H1 (cell line): Measurements from ENCODE around the gene YIF1B.

ENCODE experiments used
- CBX5 ChIP-seq: fragments of 300-800, 300-1000 bp; sonication (generic); IDR thresholded peaks from 2 replicates; pipeline ENCODE4 v1.7.1; 2016; ENCODE audit warnings: antibody characterized with exemption, low read length, low read depth
- CHD2 ChIP-seq: IDR thresholded peaks from 2 replicates; pipeline ENCODE4 v1.6.1; 2012; ENCODE audit warnings: low read length, improper control_type of control experiment
- EP300 ChIP-seq, 2 experiments: IDR thresholded peaks; 1 replicate in 1 of 2; 2 replicates in 1 of 2; pipeline ENCODE4 v1.6.1; 2011 to 2012; ENCODE audit warnings: low read depth in 2 of 2, low read length in 2 of 2, mild to moderate bottlenecking in 2 of 2, borderline replicate concordance in 1 of 2, inconsistent platforms in 1 of 2, moderate library complexity in 1 of 2
- GABPA ChIP-seq: IDR thresholded peaks from 2 replicates; pipeline ENCODE4 v1.6.1; 2011; ENCODE audit warnings: mild to moderate bottlenecking, low read length, moderate library complexity, borderline replicate concordance; ENCODE audit not compliant: insufficient read depth
- GTF2F1 ChIP-seq: IDR thresholded peaks from 2 replicates; pipeline ENCODE4 v1.6.1; 2012; ENCODE audit warnings: low read depth, low read length, improper control_type of control experiment, borderline replicate concordance
- KDM5A ChIP-seq: fragments of 200-600 bp; IDR thresholded peaks from 2 replicates; pipeline ENCODE4 v1.7.1; 2012; ENCODE audit warnings: mild to moderate bottlenecking, low read length, inconsistent platforms, mixed read lengths
- POLR2A ChIP-seq, 2 experiments: IDR thresholded peaks; 1 replicate in 1 of 2; 2 replicates in 1 of 2; pipeline ENCODE4 v1.6.1; 2011; ENCODE audit warnings: low read depth in 2 of 2, low read length in 2 of 2, mild to moderate bottlenecking in 2 of 2; ENCODE audit errors: control extremely low read depth in 1 of 2
- POLR2AphosphoS5 ChIP-seq: IDR thresholded peaks from 2 replicates; pipeline ENCODE4 v1.6.1; 2011; ENCODE audit warnings: low read depth, low read length
- RFX5 ChIP-seq: IDR thresholded peaks from 2 replicates; pipeline ENCODE4 v1.6.1; 2011; ENCODE audit warnings: low read depth, low read length, improper control_type of control experiment, borderline replicate concordance
- TAF1 ChIP-seq: IDR thresholded peaks from 2 replicates; pipeline ENCODE4 v1.6.1; 2011; ENCODE audit warnings: mild to moderate bottlenecking, low read depth, low read length
- TEAD4 ChIP-seq: IDR thresholded peaks from 2 replicates; pipeline ENCODE4 v1.6.1; 2012; ENCODE audit warnings: low read depth, low read length, inconsistent platforms, mixed read lengths
- TF ChIP-seq, protein P1 (sequence below), 3 experiments: IDR thresholded peaks; 1 replicate in 2 of 3; 2 replicates in 1 of 3; pipeline versions ENCODE4 v1.5.1 to v1.6.1; 2011; ENCODE audit warnings: low read length in 3 of 3, mild to moderate bottlenecking in 3 of 3, inconsistent platforms in 2 of 3, low read depth in 1 of 3, moderate library complexity in 1 of 3; ENCODE audit not compliant: insufficient read depth in 1 of 3; ENCODE audit errors: control extremely low read depth in 1 of 3
- TF ChIP-seq, protein P2 (sequence below): IDR thresholded peaks from 2 replicates; pipeline ENCODE4 v1.6.1; 2012; ENCODE audit warnings: inconsistent platforms
- TF ChIP-seq, protein P3 (sequence below): IDR thresholded peaks from 2 replicates; pipeline ENCODE4 v1.6.1; 2011; ENCODE audit warnings: low read depth, mild to moderate bottlenecking, low read length; ENCODE audit not compliant: insufficient read depth

DNA sequence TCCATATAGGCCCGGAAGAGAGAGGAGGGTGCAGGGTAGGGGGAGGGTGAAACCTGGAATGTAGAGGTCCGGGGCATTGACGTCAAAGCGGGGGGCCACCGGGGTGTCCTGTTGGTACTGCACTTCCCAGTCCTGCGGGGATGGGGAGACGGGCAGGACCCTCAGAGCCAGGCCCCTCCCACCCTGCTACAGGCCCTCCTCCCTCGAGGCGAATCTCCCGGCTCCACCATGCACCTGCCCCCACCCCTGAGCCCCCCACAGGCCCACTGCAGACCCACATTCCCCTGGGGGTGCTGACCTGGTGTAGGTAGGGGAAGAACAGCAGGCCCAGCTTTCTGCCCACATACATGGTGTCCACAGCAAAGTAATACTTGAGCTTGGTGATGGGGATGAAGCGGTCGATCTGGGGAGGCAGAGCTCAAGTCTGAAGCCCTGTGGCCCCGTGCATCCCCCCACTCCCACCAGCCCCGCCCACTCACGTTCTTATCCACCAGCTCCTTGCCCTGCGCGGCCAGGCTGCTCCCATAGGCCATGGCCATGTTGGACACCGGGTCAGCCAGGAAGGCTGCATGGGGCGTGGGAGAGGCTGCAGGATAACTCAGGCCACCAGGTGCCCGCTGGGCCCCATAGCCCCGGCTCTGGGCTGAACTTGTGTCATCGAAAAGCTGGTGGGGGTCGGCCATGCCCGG is 6.7 kb downstream of the YIF1B start:
- TF ChIP-seq GTF2F1 = no peak
- TF ChIP-seq CHD2 = no peak
- TF ChIP-seq TEAD4 = no peak
- TF ChIP-seq POLR2AphosphoS5 = no peak
- TF ChIP-seq POLR2A (IDR thresholded peaks at IDR 0.05; ENCODE audit: control extremely low read depth in 1 of 2, low read depth in 2 of 2, low read length in 2 of 2) = no peak
- TF ChIP-seq, protein P1, sequence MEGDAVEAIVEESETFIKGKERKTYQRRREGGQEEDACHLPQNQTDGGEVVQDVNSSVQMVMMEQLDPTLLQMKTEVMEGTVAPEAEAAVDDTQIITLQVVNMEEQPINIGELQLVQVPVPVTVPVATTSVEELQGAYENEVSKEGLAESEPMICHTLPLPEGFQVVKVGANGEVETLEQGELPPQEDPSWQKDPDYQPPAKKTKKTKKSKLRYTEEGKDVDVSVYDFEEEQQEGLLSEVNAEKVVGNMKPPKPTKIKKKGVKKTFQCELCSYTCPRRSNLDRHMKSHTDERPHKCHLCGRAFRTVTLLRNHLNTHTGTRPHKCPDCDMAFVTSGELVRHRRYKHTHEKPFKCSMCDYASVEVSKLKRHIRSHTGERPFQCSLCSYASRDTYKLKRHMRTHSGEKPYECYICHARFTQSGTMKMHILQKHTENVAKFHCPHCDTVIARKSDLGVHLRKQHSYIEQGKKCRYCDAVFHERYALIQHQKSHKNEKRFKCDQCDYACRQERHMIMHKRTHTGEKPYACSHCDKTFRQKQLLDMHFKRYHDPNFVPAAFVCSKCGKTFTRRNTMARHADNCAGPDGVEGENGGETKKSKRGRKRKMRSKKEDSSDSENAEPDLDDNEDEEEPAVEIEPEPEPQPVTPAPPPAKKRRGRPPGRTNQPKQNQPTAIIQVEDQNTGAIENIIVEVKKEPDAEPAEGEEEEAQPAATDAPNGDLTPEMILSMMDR (IDR thresholded peaks at IDR 0.05; ENCODE audit: control extremely low read depth in 1 of 3, insufficient read depth in 1 of 3, low read depth in 1 of 3, low read length in 3 of 3) = no peak
- TF ChIP-seq CBX5 = no peak
- TF ChIP-seq, protein P2, sequence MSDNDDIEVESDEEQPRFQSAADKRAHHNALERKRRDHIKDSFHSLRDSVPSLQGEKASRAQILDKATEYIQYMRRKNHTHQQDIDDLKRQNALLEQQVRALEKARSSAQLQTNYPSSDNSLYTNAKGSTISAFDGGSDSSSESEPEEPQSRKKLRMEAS = no peak
- TF ChIP-seq RFX5 = no peak
- TF ChIP-seq TAF1 = no peak
- TF ChIP-seq, protein P3, sequence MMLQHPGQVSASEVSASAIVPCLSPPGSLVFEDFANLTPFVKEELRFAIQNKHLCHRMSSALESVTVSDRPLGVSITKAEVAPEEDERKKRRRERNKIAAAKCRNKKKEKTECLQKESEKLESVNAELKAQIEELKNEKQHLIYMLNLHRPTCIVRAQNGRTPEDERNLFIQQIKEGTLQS = no peak
- TF ChIP-seq GABPA = no peak
- TF ChIP-seq EP300 (IDR thresholded peaks at IDR 0.05; ENCODE audit: borderline replicate concordance in 1 of 2, low read depth in 2 of 2, low read length in 2 of 2) = no peak
- no peak for TF ChIP-seq KDM5A
